HCT116 (cell line): Measurements from ENCODE around the gene GFI1B. TPM values are rescaled to one million over a fixed set of nuclear protein-coding genes. Genes with fewer than 3 reads are reported as not detected.

Source experiments
- ATAC-seq: fragments of 200-7000 bp; cut with Tn5 transposase; 2 replicates; pipeline ENCODE4 v1.9.1; 2020; ENCODE audit warnings: mild to moderate bottlenecking, moderate library complexity
- BruUV-seq: library from RNA; stranded (reverse); fragments of 400-500 nt; replicated peaks from 2 replicates; lab custom pipeline; 2021; lab: Mats Ljungman, UMichigan
- CTCF ChIA-PET: fragments of 300-600 bp; sonication (Branson Sonifier 250); formaldehyde crosslinking; loops from one replicate; lab custom pipeline; 2021; ENCODE audit warnings: antibody characterized with exemption; lab: Charles Lee
- POLR2A ChIA-PET: fragments of 300-600, 350-600 bp; sonication (Branson Sonifier 250); formaldehyde crosslinking; loops from one replicate; lab custom pipeline; 2021; ENCODE audit warnings: antibody characterized with exemption; lab: Charles Lee
- RAD21 ChIA-PET, 2 experiments: fragments of 300-600 bp; sonication (Branson Sonifier 250); formaldehyde crosslinking; loops; one replicate each; lab custom pipeline; 2023; ENCODE audit warnings: low total read pairs in 2 of 2; ENCODE audit not compliant: uncharacterized antibody in 2 of 2, unreplicated experiment in 2 of 2, low non-redundant PET in 1 of 2; lab: Charles Lee
- DNase-seq: peaks from one replicate; pipeline ENCODE4 v3.0.0-alpha.2; 2010; ENCODE audit warnings: low read depth, low spot score
- H2AFZ ChIP-seq: fragments of 200-600 bp; shearing (Covaris generic), sonication (generic); 2 replicates; pipeline ENCODE4 v1.6.1; 2017; ENCODE audit warnings: low read depth, mixed run types, mixed read lengths, antibody characterized with exemption, low read length; ENCODE audit not compliant: poor library complexity, severe bottlenecking
- H3K27ac ChIP-seq: 2 replicates; pipeline ENCODE4 v1.5.1; 2012; ENCODE audit warnings: low read depth, low read length
- H3K27me3 ChIP-seq: fragments of 200-600 bp; sonication (generic); 2 replicates; pipeline ENCODE4 v1.6.1; 2016; ENCODE audit warnings: mixed run types, low read length, mixed read lengths; ENCODE audit not compliant: insufficient read depth
- H3K36me3 ChIP-seq, 2 experiments: fragments of 200-500 bp in 1 of 2; fragments of 200-600 bp in 1 of 2; sonication (Bioruptor generic) in 1 of 2; sonication (generic) in 1 of 2; 2 replicates each; pipeline versions ENCODE4 v1.5.1 to v1.6.1; 2014 to 2016; ENCODE audit warnings: low read length in 2 of 2, inconsistent platforms in 1 of 2, mixed read lengths in 1 of 2, mixed run types in 1 of 2; ENCODE audit not compliant: insufficient read depth in 2 of 2, control insufficient read depth in 1 of 2
- H3K4me1 ChIP-seq, 2 experiments: fragments of 200-600 bp in 1 of 2; sonication (generic) in 1 of 2; 2 replicates each; pipeline versions ENCODE4 v1.5.1 to v1.6.1; 2012 to 2017; ENCODE audit warnings: low read length in 2 of 2, inconsistent platforms in 1 of 2, mild to moderate bottlenecking in 1 of 2, mixed read lengths in 1 of 2, mixed run types in 1 of 2, moderate library complexity in 1 of 2; ENCODE audit not compliant: insufficient read depth in 2 of 2, control insufficient read depth in 1 of 2
- H3K4me2 ChIP-seq: fragments of 200-600 bp; sonication (generic); 2 replicates; pipeline ENCODE4 v1.6.1; 2017; ENCODE audit warnings: mixed run types, low read length, mixed read lengths
- H3K4me3 ChIP-seq, 2 experiments: fragments of 200-600 bp in 1 of 2; sonication (generic) in 1 of 2; replicated peaks in 1 of 2; 2 replicates each; pipeline ENCODE4 v1.5.1; 2011 to 2016; ENCODE audit warnings: low read length in 2 of 2, control low read depth in 1 of 2, low read depth in 1 of 2, mild to moderate bottlenecking in 1 of 2, mixed read lengths in 1 of 2, mixed run types in 1 of 2
- H3K79me2 ChIP-seq: fragments of 200-600 bp; sonication (generic); 2 replicates; pipeline ENCODE4 v1.6.1; 2017; ENCODE audit warnings: mild to moderate bottlenecking, mixed run types, low read length, moderate library complexity, mixed read lengths; ENCODE audit not compliant: insufficient read depth
- H3K9ac ChIP-seq: fragments of 200-600 bp; sonication (generic); 2 replicates; pipeline ENCODE4 v1.6.1; 2016; ENCODE audit warnings: low read length, mixed read lengths
- H3K9me2 ChIP-seq: fragments of 200-600 bp; sonication (generic), shearing (Covaris generic); 2 replicates; pipeline ENCODE4 v1.6.1; 2017; ENCODE audit warnings: mixed run types, mild to moderate bottlenecking, moderate library complexity; ENCODE audit not compliant: insufficient read depth
- H3K9me3 ChIP-seq, 2 experiments: fragments of 200-500 bp in 1 of 2; fragments of 200-600 bp in 1 of 2; sonication (Bioruptor generic) in 1 of 2; sonication (generic) in 1 of 2; 2 replicates each; pipeline ENCODE4 v1.6.1; 2014 to 2017; ENCODE audit warnings: low read length in 2 of 2, mixed read lengths in 2 of 2, inconsistent platforms in 1 of 2, low read depth in 1 of 2, mild to moderate bottlenecking in 1 of 2, mixed run types in 1 of 2, moderate library complexity in 1 of 2; ENCODE audit not compliant: control insufficient read depth in 1 of 2, insufficient read depth in 1 of 2
- H4K20me1 ChIP-seq: fragments of 200-600 bp; sonication (generic), shearing (Covaris generic); 2 replicates; pipeline ENCODE4 v1.6.1; 2017; ENCODE audit warnings: mixed run types, mild to moderate bottlenecking, moderate library complexity; ENCODE audit not compliant: insufficient read depth
- CBX3 ChIP-seq: IDR thresholded peaks from 2 replicates; pipeline ENCODE4 v1.6.1; 2012; ENCODE audit warnings: low read depth
- EZH2 ChIP-seq: fragments of 200-600 bp; sonication (generic); IDR thresholded peaks from 2 replicates; pipeline ENCODE4 v1.6.1; 2017; ENCODE audit warnings: antibody characterized with exemption, mixed run types
- EZH2phosphoT487 ChIP-seq: fragments of 200-600 bp; IDR thresholded peaks from 2 replicates; pipeline ENCODE4 v1.6.1; 2018; ENCODE audit warnings: antibody characterized with exemption, borderline replicate concordance
- FOSL1 ChIP-seq: IDR thresholded peaks from 2 replicates; pipeline ENCODE4 v1.6.1; 2012; ENCODE audit warnings: low read depth
- SIN3A ChIP-seq: IDR thresholded peaks from 2 replicates; pipeline ENCODE4 v1.6.1; 2012; ENCODE audit warnings: low read depth
- TCF7L2 ChIP-seq: IDR thresholded peaks from 2 replicates; pipeline ENCODE4 v1.7.0; 2011; ENCODE audit warnings: borderline replicate concordance, inconsistent platforms; ENCODE audit not compliant: insufficient read depth, insufficient read length; ENCODE audit errors: extremely low read depth
- YY1 ChIP-seq: IDR thresholded peaks from 2 replicates; pipeline ENCODE4 v1.6.1; 2011; ENCODE audit warnings: low read length, low read depth, moderate library complexity, mild to moderate bottlenecking; ENCODE audit not compliant: insufficient replicate concordance; ENCODE audit errors: extremely low read depth
- intact Hi-C: fragments of 100-400 bp; cut with micrococcal nuclease; formaldehyde crosslinking; loops from 2 replicates; pipeline ENCODE4 v1.10.0; 2022
- total RNA-seq: library from RNA; stranded (reverse); gene quantifications from one replicate; pipeline ENCODE4 v1.2.1, GENCODE V29; 2021; ENCODE audit not compliant: unreplicated experiment
- TF ChIP-seq, protein P1 (sequence below): IDR thresholded peaks from 2 replicates; pipeline ENCODE4 v1.6.1; 2012

Gene GFI1B
- total RNA-seq, 1 experiment from 2014 or later: 0.20 TPM

DNA sequence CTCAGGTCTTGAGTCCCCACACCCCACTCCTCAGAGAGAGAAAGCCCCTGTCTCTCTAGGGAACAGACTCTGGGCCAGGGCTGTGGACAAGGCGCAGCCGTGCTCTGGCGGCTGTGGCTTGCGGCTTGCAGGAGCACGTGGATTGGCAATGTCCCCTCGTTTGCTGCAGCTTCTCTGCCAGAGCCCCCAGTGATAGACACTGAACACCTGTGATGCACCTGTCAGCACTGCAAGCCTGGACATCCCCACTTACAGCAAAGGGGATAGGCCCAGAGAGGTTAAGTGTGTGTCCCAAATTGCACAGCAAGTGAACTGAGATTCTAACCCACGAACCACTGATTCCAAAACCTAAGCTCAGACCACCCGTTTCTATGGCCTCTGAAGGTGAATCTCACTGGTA, 7.0 kb downstream of the GFI1B start:
- TF ChIP-seq FOSL1 (no peak), EZH2 (no peak)
- TF ChIP-seq, protein P1, sequence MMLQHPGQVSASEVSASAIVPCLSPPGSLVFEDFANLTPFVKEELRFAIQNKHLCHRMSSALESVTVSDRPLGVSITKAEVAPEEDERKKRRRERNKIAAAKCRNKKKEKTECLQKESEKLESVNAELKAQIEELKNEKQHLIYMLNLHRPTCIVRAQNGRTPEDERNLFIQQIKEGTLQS: no peak
- Histone ChIP-seq H3K36me3 (no peaks in the 10 kb centered on the region), H2AFZ (no peak overlapping the region), H3K27ac (no peak overlapping the region), H3K4me2 (no peak overlapping the region), H3K4me1 (peaks cover 0 to 12% of the 10 kb centered on the region in 2 experiments; a peak in 2 of 4 replicates), H3K9me3 (no peaks in the 10 kb centered on the region), H3K27me3 (no peaks in the 10 kb centered on the region), H3K9me2 (no peaks in the 10 kb centered on the region), H3K4me3 (no peak overlapping the region), H3K9ac (no peak overlapping the region), H3K79me2 (no peaks in the 10 kb centered on the region), H4K20me1 (no peaks in the 10 kb centered on the region)
- RAD21 ChIA-PET: no interaction called here
- DNase-seq (no peak), ATAC-seq (no peak)
- BruUV-seq: no TSS peak
- intact Hi-C loops: no loop called here
- POLR2A ChIA-PET: no interaction called here
- CTCF ChIA-PET: no interaction called here

DNA sequence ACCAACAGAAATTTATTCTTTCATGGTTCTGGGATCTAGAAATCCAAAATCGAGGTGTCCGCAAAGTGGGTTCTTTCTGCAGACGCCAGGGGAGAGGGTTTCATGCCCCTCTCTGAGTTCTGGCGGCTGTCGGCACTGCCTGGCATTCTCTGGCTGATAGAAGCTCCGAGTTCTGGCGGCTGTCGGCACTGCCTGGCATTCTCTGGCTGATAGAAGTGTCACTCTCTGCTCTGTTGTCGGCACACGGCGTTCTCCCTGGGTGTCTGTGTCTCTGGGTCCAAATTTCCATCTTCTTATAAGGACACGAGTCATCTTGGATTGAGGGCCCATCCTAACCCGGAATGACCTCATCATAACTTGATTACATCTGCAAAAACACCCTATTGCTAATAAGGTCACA, 7.6 kb downstream of the GFI1B start:
- H3K36me3 ChIP-seq: no peaks in the 10 kb centered on the region
- no peak overlapping the region for H3K4me3 ChIP-seq
- H3K27ac ChIP-seq: no peak overlapping the region
- H3K9ac ChIP-seq: no peak overlapping the region
- no peak overlapping the region for H2AFZ ChIP-seq
- no peaks in the 10 kb centered on the region for H3K9me3 ChIP-seq
- ATAC-seq: no peak
- no TSS peak for BruUV-seq
- DNase-seq: no peak
- ChIA-PET CTCF (no interaction called here), POLR2A (no interaction called here), RAD21 (no interaction called here)
- H3K9me2 ChIP-seq: no peaks in the 10 kb centered on the region
- H3K27me3 ChIP-seq: no peaks in the 10 kb centered on the region
- TF ChIP-seq SIN3A: no peak
- TF ChIP-seq EZH2phosphoT487: no peak
- TF ChIP-seq TCF7L2: no peak
- TF ChIP-seq CBX3: no peak
- no peak for TF ChIP-seq YY1
- H3K4me1 ChIP-seq: peaks cover 0 to 12% of the 10 kb centered on the region in 2 experiments; a peak in 2 of 4 replicates
- no peaks in the 10 kb centered on the region for H4K20me1 ChIP-seq
- H3K4me2 ChIP-seq: 0 out of 2 replicates have a peak overlapping the region, but pooled peaks have one; percentile 27
- intact Hi-C loops: no loop called here
- no peaks in the 10 kb centered on the region for H3K79me2 ChIP-seq
